ENCODE measurements around the gene TSC22D1.
A peak's percentile ranks its signal among the peaks of the same experiment; 100 is the strongest.
"Not testable (repeated sequence)": the region's sequence is repeated elsewhere in the genome, so short reads cannot be mapped to it uniquely, and the experiment has no call there.

TSC22D1 gene

GRCh38 chr13:44575741-44576350 lies at the start of gene TSC22D1:
Gene TSC22D1, minus strand, starts transcription at chr13:44576330. Its CDS starts 256 bp downstream, at chr13:44576074.
- peak; percentile 29 for DNase-seq

- no peak for DNase-seq
These were observed 46.6 kb upstream of the TSC22D1 start for GRCh38 chr13:44622708-44623107.

- DNase-seq: no peak
These were observed 46.1 kb upstream of the TSC22D1 start for GRCh38 chr13:44622261-44622660.

GRCh38 chr13:44620057-44620456 lies 43.9 kb upstream of the TSC22D1 start:
- no peak for DNase-seq

GRCh38 chr13:44619651-44620050 lies 43.5 kb upstream of the TSC22D1 start:
- no peak for DNase-seq

- no peak for DNase-seq
These were observed 42.2 kb upstream of the TSC22D1 start for GRCh38 chr13:44618326-44618725.

GRCh38 chr13:44617648-44618047 lies 41.5 kb upstream of the TSC22D1 start:
- DNase-seq: no peak

- DNase-seq: no peak
These were observed 33.0 kb upstream of the TSC22D1 start for GRCh38 chr13:44609137-44609536.

GRCh38 chr13:44605721-44606120 lies 29.6 kb upstream of the TSC22D1 start:
- DNase-seq: no peak

- DNase-seq: no peak
These were observed 29.1 kb upstream of the TSC22D1 start for GRCh38 chr13:44605275-44605674.

GRCh38 chr13:44601586-44601985 lies 25.5 kb upstream of the TSC22D1 start:
- DNase-seq: no peak

- not testable (repeated sequence) for DNase-seq
These were observed 17.9 kb upstream of the TSC22D1 start for GRCh38 chr13:44593861-44594592.

- DNase-seq: no peak
These were observed 16.2 kb upstream of the TSC22D1 start for GRCh38 chr13:44592216-44592847.

GRCh38 chr13:44591316-44591715 lies 15.2 kb upstream of the TSC22D1 start:
- no peak for DNase-seq

- DNase-seq: no peak
These were observed 7.0 kb upstream of the TSC22D1 start for GRCh38 chr13:44583137-44583536.

- DNase-seq: peak; percentile 65
These were observed 1.9 kb upstream of the TSC22D1 start for GRCh38 chr13:44578067-44578400.

GRCh38 chr13:44577236-44578066 lies 1.3 kb upstream of the TSC22D1 start:
- DNase-seq: peak; percentile 84

- DNase-seq: no peak
These were observed 463 bp upstream of the TSC22D1 start for GRCh38 chr13:44576351-44577235.

GRCh38 chr13:44575035-44575434 lies 1.1 kb downstream of the TSC22D1 start:
- no peak for DNase-seq

GRCh38 chr13:44574466-44574855 lies 1.7 kb downstream of the TSC22D1 start:
- DNase-seq: no peak

- no peak for DNase-seq
These were observed 2.2 kb downstream of the TSC22D1 start for GRCh38 chr13:44573790-44574465.

GRCh38 chr13:44573071-44573470 lies 3.1 kb downstream of the TSC22D1 start:
- DNase-seq: no peak

Data from MV-4-11 (cell line).